Upper lobe of right lung (tissue), 1 donor: ENCODE measurements around the gene MSI1. TPM values are rescaled to one million over a fixed set of nuclear protein-coding genes. Genes with fewer than 3 reads are reported as not detected.
A peak's percentile ranks its signal among the peaks of the same experiment; 100 is the strongest.

Experiments
- ATAC-seq: fragments of 200-7000 bp; cut with Tn5 transposase; one replicate; pipeline ENCODE4 v1.9.1; 2020; ENCODE audit warnings: mild to moderate bottlenecking, moderate library complexity
- DNase-seq: peaks from one replicate; pipeline ENCODE4 v3.0.0-alpha.2; 2020
- H3K27ac ChIP-seq: fragments of 200-600 bp; one replicate; pipeline ENCODE4 v1.8.0; 2022
- H3K27me3 ChIP-seq: fragments of 200-600 bp; one replicate; pipeline ENCODE4 v1.8.0; 2022; ENCODE audit warnings: mild to moderate bottlenecking
- H3K36me3 ChIP-seq: fragments of 200-600 bp; one replicate; pipeline ENCODE4 v1.8.0; 2022
- H3K4me1 ChIP-seq: fragments of 200-600 bp; one replicate; pipeline ENCODE4 v1.8.0; 2022
- H3K4me3 ChIP-seq: fragments of 200-600 bp; one replicate; pipeline ENCODE4 v1.8.0; 2022; ENCODE audit warnings: mild to moderate bottlenecking
- H3K9me3 ChIP-seq: fragments of 200-600 bp; one replicate; pipeline ENCODE4 v1.8.0; 2022
- intact Hi-C: fragments of 100-400 bp; cut with DNase I; formaldehyde crosslinking; loops from one replicate; pipeline ENCODE4 v1.11.0; 2022
- total RNA-seq: library from RNA; stranded (reverse); fragmentation: NEBNext Ultra II Directional; extraction: Animal tissue kit (Norgen Biotek cat#: 25700); gene quantifications from one replicate; pipeline ENCODE4 v1.2.1, GENCODE V29; 2021
- TF ChIP-seq, protein P1 (sequence below): fragments of 200-600 bp; IDR thresholded peaks from one replicate; pipeline ENCODE4 v1.8.0; 2022; ENCODE audit warnings: antibody characterized with exemption
- donor health status: DM: no; HTN: yes; CAD: no; lungs with severe emphysema.

The MSI1 gene
- total RNA-seq, 1 donor from 2014 or later, result 0.46 TPM

DNA sequence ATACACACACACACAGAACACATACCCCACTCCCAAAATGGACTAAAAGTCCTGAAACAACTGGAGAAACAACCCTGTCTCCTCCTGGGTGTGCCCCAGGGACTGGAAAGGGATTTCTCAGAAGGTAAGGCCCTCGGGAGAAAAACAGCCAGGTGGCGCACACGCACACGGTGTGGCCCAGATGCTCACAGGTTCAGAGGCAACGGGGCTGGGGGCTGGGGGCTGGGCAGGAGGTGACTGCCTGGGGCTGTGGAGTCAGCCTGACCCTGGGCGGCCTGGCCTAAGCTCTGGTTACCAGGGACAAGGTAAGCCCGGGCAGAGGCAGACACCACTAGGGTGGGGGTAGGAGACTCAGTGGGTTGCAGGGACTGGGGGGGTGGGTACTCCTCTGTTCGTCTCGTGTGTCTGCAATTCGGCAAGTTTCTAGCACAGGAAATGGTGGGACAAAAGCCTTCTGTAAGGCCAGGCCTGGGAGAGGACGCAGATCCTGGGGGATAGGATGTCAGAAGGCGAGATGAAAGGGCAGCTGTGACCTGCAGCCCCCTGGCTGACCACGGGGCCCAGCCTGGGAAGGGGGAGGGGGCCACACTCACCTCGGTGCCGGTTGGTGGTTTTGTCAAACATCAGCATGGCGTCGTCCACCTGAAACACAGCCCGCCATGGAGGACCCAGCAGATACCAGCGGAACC is 10.4 kb downstream of the MSI1 start:
- no peaks in the 10 kb centered on the region for H3K4me1 ChIP-seq
- DNase-seq (no peak), ATAC-seq (no peak)
- intact Hi-C loops, result no loop called here
- H3K36me3 ChIP-seq, result no peaks in the 10 kb centered on the region
- H3K27me3 ChIP-seq, result peaks cover 12% of the 10 kb centered on the region
- H3K27ac ChIP-seq, result no peak overlapping the region
- H3K9me3 ChIP-seq, result no peaks in the 10 kb centered on the region
- TF ChIP-seq, protein P1, sequence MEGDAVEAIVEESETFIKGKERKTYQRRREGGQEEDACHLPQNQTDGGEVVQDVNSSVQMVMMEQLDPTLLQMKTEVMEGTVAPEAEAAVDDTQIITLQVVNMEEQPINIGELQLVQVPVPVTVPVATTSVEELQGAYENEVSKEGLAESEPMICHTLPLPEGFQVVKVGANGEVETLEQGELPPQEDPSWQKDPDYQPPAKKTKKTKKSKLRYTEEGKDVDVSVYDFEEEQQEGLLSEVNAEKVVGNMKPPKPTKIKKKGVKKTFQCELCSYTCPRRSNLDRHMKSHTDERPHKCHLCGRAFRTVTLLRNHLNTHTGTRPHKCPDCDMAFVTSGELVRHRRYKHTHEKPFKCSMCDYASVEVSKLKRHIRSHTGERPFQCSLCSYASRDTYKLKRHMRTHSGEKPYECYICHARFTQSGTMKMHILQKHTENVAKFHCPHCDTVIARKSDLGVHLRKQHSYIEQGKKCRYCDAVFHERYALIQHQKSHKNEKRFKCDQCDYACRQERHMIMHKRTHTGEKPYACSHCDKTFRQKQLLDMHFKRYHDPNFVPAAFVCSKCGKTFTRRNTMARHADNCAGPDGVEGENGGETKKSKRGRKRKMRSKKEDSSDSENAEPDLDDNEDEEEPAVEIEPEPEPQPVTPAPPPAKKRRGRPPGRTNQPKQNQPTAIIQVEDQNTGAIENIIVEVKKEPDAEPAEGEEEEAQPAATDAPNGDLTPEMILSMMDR, result no peak
- no peak overlapping the region for H3K4me3 ChIP-seq

DNA sequence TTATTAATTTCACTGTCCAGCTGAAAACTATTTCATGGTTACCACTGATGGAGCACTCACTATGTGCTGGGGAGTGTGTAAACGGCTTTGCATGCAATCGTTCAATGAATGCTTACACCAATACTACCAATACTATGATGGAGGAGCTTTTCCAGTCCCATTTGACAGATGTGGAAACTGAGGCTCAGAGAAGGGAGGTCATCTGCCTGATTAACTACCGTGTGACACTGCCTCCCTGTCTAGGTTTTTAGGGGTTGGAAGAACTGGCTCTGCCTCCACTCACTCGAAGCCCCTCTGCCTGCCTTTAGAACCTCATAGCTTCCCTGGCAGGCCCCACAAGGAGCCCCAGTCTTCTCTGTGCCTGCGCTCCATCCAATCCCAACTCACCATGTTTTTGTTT is 11.9 kb downstream of the MSI1 start:
- Histone ChIP-seq H3K27ac (no peak overlapping the region), H3K27me3 (peaks cover 12% of the 10 kb centered on the region), H3K9me3 (no peaks in the 10 kb centered on the region), H3K4me1 (no peaks in the 10 kb centered on the region), H3K4me3 (no peak overlapping the region), H3K36me3 (no peaks in the 10 kb centered on the region)
- TF ChIP-seq, protein P1, result no peak
- DNase-seq (peak; percentile 22), ATAC-seq (no peak)
- intact Hi-C loops, result no loop called here

DNA sequence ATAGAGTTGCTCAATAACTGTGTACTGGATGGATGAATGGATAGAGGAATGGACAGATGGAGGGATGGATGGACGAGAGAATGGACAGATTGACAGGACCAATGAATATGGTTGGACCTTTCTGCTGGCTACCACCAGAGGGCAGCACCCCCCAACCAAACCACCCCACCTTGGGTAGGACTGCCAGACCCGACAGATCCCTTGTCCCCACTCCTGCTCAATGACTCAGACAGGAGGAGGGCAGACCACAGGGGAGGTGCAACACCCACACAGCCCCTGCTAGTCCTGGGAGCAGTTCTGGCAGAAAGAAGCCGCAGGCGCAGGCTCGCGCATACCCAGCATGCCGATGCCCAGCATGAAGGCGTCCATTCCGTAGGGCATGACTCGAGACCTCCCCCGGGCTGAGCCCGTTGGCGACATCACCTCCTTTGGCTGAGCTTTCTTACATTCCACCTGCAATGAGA is 12.4 kb downstream of the MSI1 start:
- Histone ChIP-seq H3K36me3 (no peaks in the 10 kb centered on the region), H3K4me1 (no peaks in the 10 kb centered on the region), H3K9me3 (no peaks in the 10 kb centered on the region), H3K4me3 (no peak overlapping the region), H3K27ac (no peak overlapping the region), H3K27me3 (peaks cover 9% of the 10 kb centered on the region)
- intact Hi-C loops, result no loop called here
- ATAC-seq (peak; percentile 96), DNase-seq (peak; percentile 86)
- TF ChIP-seq, protein P1, result peak; percentile 88

DNA sequence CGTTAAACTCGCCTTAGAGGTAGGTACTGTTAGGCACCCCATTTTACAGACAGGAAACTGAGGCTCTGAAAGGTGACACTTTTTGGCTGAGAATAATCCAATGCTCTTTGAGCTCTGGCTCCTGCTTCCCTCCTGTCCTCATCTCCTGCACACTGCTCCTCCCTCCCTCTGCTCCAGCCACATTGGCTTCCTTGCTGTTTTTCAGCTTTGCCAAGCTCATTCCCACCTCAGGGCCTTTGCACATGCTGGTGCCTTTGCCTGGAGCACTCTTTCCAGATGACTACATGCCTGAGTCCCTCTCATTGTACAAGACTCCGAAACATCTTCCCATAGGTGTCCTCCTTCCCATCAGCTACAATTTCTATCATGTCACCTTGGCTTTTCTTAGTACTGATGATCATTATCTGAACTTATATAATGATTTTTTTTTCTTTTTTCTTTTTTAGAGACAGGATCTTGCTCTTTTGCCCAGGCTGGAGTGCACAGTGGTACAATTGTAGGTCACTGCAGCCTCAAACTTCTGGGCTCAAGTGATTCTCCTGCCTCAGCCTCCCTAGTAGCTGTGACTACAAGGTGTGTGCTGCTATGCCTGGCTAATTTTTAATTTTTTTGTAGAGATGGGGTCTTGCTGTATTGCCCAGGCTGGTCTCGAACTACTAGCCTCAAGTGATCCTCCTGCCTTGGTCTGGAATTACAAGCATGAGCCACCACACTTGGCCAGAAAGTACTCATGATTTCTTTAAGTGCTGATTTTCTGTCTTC is 15.2 kb downstream of the MSI1 start:
- Histone ChIP-seq H3K36me3 (no peaks in the 10 kb centered on the region), H3K27me3 (no peaks in the 10 kb centered on the region), H3K4me3 (no peak overlapping the region), H3K27ac (no peak overlapping the region), H3K9me3 (no peaks in the 10 kb centered on the region), H3K4me1 (peaks cover 2% of the 10 kb centered on the region)
- intact Hi-C loops, result no loop called here
- no peak for DNase-seq
- TF ChIP-seq, protein P1, result no peak
- ATAC-seq, result no peak

DNA sequence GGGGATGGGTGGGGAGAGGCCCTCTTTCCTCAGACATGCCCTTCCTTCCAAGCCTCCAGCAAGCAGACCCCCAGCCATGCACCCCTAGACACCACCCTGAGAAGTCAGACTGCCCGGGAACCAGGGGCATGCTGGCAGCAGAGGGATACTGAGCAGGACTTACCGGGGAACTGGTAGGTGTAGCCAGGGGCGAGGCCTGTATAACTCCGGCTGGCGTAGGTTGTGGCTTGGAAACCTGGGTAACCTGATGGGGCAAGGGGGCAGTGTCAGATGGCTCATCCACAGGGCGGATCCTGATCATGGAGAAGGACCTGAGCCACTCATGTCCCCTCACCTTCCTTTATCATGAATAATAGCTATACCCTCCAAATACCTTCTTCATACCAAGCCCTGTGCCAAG is 15.8 kb downstream of the MSI1 start:
- Histone ChIP-seq H3K9me3 (no peaks in the 10 kb centered on the region), H3K36me3 (no peaks in the 10 kb centered on the region)
- ATAC-seq, result no peak

More for the DNA sequence above, 15.8 kb downstream of the MSI1 start:
- H3K4me1 ChIP-seq, result peaks cover 2% of the 10 kb centered on the region
- no peak for DNase-seq
- no peak overlapping the region for H3K4me3 ChIP-seq
- TF ChIP-seq, protein P1, result no peak
- no peak overlapping the region for H3K27ac ChIP-seq
- H3K27me3 ChIP-seq, result no peaks in the 10 kb centered on the region
- intact Hi-C loops, result no loop called here
